Prostate gland (tissue), 2 donors: ENCODE measurements around the gene NTMT1.

Experiments
- POLR2A ChIP-seq: fragments of 450-650 bp; IDR thresholded peaks from one replicate; pipeline ENCODE4 v1.6.1; 2016; ENCODE audit warnings: antibody characterized with exemption, mild to moderate bottlenecking
- POLR2AphosphoS5 ChIP-seq: sonication (generic); formaldehyde crosslinking; IDR thresholded peaks from one replicate; pipeline ENCODE4 v1.6.1; 2017; ENCODE audit warnings: antibody characterized with exemption
- TF ChIP-seq, protein P1 (sequence below), 4 experiments: fragments of 200-600 bp in 2 of 4; fragments of 450-650 bp in 2 of 4; sonication (generic) in 2 of 4; IDR thresholded peaks; 1 replicate in 3 of 4; 2 replicates in 1 of 4; pipeline ENCODE4 v1.5.1; 2016 to 2019; ENCODE audit warnings: antibody characterized with exemption in 4 of 4, mild to moderate bottlenecking in 2 of 4, moderate library complexity in 2 of 4

DNA sequence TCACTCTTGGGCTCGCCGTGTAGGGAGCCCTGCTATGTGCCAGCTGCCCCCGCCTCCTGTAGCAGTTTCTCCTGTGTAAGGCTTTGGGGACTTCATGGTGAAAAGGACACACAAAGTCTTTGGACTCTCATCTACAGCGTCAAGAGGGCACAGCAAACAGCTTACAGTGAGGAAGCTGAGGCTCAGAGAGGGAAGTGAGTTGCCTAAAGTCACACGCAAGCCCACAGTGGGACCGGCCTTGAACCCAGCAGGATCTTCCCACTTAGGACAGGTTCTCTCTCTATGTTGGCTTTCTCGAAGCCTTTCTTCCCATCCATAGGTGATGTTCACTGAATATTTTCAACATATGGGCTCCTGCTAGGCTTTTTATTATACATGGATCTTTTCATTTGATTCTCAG, 29.7 kb downstream of the NTMT1 start:
- TF ChIP-seq, protein P1, sequence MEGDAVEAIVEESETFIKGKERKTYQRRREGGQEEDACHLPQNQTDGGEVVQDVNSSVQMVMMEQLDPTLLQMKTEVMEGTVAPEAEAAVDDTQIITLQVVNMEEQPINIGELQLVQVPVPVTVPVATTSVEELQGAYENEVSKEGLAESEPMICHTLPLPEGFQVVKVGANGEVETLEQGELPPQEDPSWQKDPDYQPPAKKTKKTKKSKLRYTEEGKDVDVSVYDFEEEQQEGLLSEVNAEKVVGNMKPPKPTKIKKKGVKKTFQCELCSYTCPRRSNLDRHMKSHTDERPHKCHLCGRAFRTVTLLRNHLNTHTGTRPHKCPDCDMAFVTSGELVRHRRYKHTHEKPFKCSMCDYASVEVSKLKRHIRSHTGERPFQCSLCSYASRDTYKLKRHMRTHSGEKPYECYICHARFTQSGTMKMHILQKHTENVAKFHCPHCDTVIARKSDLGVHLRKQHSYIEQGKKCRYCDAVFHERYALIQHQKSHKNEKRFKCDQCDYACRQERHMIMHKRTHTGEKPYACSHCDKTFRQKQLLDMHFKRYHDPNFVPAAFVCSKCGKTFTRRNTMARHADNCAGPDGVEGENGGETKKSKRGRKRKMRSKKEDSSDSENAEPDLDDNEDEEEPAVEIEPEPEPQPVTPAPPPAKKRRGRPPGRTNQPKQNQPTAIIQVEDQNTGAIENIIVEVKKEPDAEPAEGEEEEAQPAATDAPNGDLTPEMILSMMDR (IDR thresholded peaks at IDR 0.05): no peak
- TF ChIP-seq POLR2A (no peak), POLR2AphosphoS5 (no peak)
